RWPE2 (cell line): ENCODE measurements around the gene STMND1.

Experiments used
- ATAC-seq: fragments of 200-7000 bp; cut with Tn5 transposase; 3 replicates; pipeline ENCODE4 v1.9.1; 2021; ENCODE audit warnings: low read depth
- DNase-seq: peaks from one replicate; pipeline ENCODE4 v3.0.0-alpha.2; 2020; ENCODE audit warnings: low spot score
- H3K27ac ChIP-seq: fragments of 450-650 bp; 2 replicates; pipeline ENCODE4 v1.5.1; 2017; ENCODE audit warnings: mild to moderate bottlenecking; ENCODE audit not compliant: poor library complexity, severe bottlenecking
- H3K27me3 ChIP-seq: fragments of 250-450 bp; sonication (Bioruptor Pico); 2 replicates; pipeline ENCODE4 v1.5.1; 2021; ENCODE audit warnings: mild to moderate bottlenecking, moderate library complexity; ENCODE audit not compliant: insufficient read depth, poor library complexity, severe bottlenecking
- H3K36me3 ChIP-seq: fragments of 250-450 bp; sonication (Bioruptor Pico); 2 replicates; pipeline ENCODE4 v1.5.1; 2020; ENCODE audit warnings: low read depth, mild to moderate bottlenecking, moderate library complexity
- H3K4me1 ChIP-seq: fragments of 250-450 bp; sonication (Bioruptor Pico); 2 replicates; pipeline ENCODE4 v1.5.1; 2021; ENCODE audit warnings: mild to moderate bottlenecking, moderate library complexity; ENCODE audit not compliant: insufficient read depth, poor library complexity, severe bottlenecking
- H3K4me3 ChIP-seq: fragments of 250-450 bp; sonication (Bioruptor Pico); 2 replicates; pipeline ENCODE4 v1.5.1; 2021; ENCODE audit warnings: mild to moderate bottlenecking, moderate library complexity; ENCODE audit not compliant: severe bottlenecking
- H3K9me3 ChIP-seq: fragments of 250-450 bp; sonication (Bioruptor Pico); 2 replicates; pipeline ENCODE4 v1.5.1; 2021; ENCODE audit warnings: mild to moderate bottlenecking, moderate library complexity; ENCODE audit not compliant: severe bottlenecking
- TF ChIP-seq, protein P1 (sequence below): fragments of 450-650 bp; IDR thresholded peaks from one replicate; pipeline ENCODE4 v1.5.1; 2017; ENCODE audit warnings: mild to moderate bottlenecking, moderate library complexity; ENCODE audit not compliant: poor library complexity, severe bottlenecking

STMND1 gene

DNA sequence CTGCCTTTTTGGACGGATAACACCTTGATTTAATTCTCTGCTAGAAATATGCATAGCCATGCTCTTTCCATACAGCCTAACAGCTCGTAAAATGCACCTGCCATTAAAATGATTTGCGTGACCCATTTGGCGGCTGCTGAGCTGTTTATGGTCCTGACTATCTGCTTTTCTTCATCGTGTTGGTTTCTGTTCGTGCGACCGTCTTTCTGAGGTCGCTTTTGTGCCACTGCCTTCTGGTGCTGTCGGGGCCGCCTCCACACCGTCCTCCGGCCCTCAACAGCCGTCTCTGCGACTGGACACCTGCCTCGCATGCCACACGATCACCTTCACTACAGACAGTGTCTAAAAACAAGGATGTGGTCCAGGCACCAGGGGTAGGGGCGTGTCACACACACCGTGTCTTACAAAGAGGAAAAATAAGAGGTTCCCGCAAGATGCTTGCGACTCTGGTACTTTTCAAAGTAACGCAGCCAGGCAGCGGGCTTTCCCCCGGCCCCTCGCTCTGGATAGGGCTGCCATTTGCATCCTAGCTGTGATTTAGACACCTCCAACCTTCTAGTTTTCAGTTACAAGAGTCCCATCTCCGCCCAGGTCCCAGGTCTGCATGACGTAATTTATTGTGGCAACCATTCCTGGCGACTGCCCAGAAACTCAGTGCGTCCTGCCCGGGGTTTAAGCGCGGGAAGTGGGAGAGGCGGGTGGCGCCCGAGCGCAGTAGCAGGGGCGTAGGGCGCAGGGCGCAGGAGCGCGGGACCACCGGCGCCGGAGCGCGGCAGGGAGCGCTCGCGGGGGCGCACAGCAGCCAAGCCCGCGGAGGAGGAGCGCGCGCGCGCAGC, at the start of gene STMND1:
Gene STMND1, plus strand, starts transcription at position 629 of the 836 bp plus-strand sequence. CDS start 208 bp downstream, outside the sequence.
- Histone ChIP-seq H3K27me3 (peaks cover 15% of the 10 kb centered on the region), H3K36me3 (no peaks in the 10 kb centered on the region), H3K9me3 (no peaks in the 10 kb centered on the region), H3K4me1 (no peaks in the 10 kb centered on the region), H3K4me3 (peak within 1 kb of the TSS; percentile 37), H3K27ac (no peak within 1 kb of the TSS)
- ATAC-seq (peak; percentile 51), DNase-seq (peak; percentile 64)
- TF ChIP-seq, protein P1, sequence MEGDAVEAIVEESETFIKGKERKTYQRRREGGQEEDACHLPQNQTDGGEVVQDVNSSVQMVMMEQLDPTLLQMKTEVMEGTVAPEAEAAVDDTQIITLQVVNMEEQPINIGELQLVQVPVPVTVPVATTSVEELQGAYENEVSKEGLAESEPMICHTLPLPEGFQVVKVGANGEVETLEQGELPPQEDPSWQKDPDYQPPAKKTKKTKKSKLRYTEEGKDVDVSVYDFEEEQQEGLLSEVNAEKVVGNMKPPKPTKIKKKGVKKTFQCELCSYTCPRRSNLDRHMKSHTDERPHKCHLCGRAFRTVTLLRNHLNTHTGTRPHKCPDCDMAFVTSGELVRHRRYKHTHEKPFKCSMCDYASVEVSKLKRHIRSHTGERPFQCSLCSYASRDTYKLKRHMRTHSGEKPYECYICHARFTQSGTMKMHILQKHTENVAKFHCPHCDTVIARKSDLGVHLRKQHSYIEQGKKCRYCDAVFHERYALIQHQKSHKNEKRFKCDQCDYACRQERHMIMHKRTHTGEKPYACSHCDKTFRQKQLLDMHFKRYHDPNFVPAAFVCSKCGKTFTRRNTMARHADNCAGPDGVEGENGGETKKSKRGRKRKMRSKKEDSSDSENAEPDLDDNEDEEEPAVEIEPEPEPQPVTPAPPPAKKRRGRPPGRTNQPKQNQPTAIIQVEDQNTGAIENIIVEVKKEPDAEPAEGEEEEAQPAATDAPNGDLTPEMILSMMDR: no peak

DNA sequence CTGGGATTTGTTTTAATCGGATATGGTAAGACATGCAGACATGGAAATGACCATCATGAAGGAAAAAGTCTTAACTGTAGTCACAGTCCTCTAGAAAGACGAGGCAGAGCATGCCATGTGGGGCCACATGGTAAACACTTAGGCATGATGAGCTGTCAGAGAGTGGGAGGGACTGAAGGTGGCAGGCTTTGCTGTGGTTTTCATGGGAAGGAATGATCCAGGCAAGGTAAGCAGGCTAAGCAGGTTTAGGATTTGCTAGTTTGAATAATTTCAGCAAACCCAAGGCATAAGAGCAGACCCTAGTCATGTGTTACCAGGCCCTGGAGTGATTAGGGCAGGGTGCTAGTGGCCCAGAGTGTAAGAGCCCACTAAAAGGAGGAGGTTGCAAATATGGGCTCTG, 47.2 kb upstream of the STMND1 start:
- DNase-seq (no peak), ATAC-seq (peak; percentile 61; the same call in 2 of the 3 replicates)
- no peaks in the 10 kb centered on the region for H3K36me3 ChIP-seq
- H3K9me3 ChIP-seq: no peaks in the 10 kb centered on the region
- peaks cover 3% of the 10 kb centered on the region for H3K4me1 ChIP-seq
- H3K4me3 ChIP-seq: no peak overlapping the region
- TF ChIP-seq, protein P1: no peak
- no peak overlapping the region for H3K27ac ChIP-seq
- H3K27me3 ChIP-seq: no peaks in the 10 kb centered on the region

DNA sequence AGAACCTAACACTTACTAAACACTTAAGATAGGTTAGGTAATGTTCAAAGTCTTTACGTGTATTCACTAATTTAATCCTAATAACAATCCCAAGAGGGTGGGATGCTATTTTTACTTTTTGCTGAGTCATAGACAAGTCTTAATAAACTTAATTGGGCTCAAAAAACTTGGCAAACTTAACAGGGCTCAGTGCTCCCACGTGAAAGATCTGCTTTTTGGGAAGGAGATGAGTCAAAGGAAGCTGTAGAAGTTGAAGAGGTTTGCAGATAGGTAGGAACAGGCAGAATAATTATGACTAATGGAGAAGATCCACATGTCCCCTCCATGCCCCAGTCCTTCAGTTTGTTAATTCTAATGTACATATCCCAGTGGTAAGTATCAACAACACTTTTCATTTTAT, 44.5 kb upstream of the STMND1 start:
- no peak overlapping the region for H3K4me3 ChIP-seq
- TF ChIP-seq, protein P1: no peak
- no peaks in the 10 kb centered on the region for H3K27me3 ChIP-seq
- ATAC-seq (peak; percentile 61), DNase-seq (no peak)
- peaks cover 10% of the 10 kb centered on the region for H3K4me1 ChIP-seq
- no peak overlapping the region for H3K27ac ChIP-seq
- H3K9me3 ChIP-seq: no peaks in the 10 kb centered on the region
- no peaks in the 10 kb centered on the region for H3K36me3 ChIP-seq

DNA sequence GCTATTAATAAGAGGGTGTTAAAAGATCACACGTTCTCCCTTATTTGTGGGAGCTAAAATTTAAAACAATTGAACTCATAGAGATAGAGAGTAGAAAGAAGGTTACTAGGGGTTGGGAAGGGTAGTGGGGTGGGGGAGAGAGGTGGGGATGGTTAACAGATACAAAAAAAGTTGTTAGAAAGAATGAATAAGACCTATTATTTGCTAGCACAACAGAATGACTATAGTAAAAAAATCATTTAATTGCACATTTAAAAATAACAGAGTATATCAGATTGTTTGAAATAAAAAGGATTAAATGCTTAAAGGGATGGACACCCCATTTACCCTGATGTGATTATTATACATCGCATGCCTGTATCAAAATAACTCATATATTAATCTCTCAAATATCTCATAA, 43.3 kb upstream of the STMND1 start:
- Histone ChIP-seq H3K4me1 (peaks cover 10% of the 10 kb centered on the region), H3K36me3 (no peaks in the 10 kb centered on the region), H3K27me3 (no peaks in the 10 kb centered on the region), H3K9me3 (no peaks in the 10 kb centered on the region), H3K4me3 (no peak overlapping the region), H3K27ac (no peak overlapping the region)
- TF ChIP-seq, protein P1: no peak
- DNase-seq (no peak), ATAC-seq (no peak)

DNA sequence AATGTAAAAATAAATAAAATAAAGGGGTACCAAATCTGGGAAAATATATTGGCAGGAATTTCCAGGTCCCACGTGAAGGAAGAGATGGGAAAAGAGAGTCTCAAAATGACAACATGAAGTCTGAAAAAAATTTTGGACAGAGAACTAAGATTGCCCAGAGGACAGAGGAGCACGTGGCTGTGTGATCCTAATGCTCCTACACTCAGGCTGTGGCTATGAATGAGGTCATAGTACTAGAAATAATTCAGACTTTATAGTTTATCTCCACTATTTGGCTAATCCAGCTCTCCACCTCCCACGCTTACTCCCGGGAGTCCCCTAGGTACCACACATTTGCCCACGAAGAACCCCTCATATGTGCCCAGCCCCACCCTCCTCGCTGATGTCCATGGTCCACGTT, 42.8 kb upstream of the STMND1 start:
- Histone ChIP-seq H3K27ac (no peak overlapping the region), H3K4me3 (no peak overlapping the region), H3K9me3 (no peaks in the 10 kb centered on the region), H3K4me1 (peaks cover 10% of the 10 kb centered on the region), H3K36me3 (no peaks in the 10 kb centered on the region), H3K27me3 (no peaks in the 10 kb centered on the region)
- no peak for ATAC-seq
- no peak for DNase-seq
- TF ChIP-seq, protein P1: no peak
